OCI-LY7 (cell line): ENCODE measurements around the gene HSPB2. TPM values are rescaled to one million over a fixed set of nuclear protein-coding genes. Genes with fewer than 3 reads are reported as not detected.

ENCODE experiments used
- BruUV-seq: library from RNA; stranded (reverse); fragments of 400-500 nt; replicated peaks from 2 replicates; lab custom pipeline; 2021; lab: Mats Ljungman, UMichigan
- CTCF ChIA-PET: fragments of 300-600 bp; sonication (Branson Sonifier 250); formaldehyde crosslinking; loops from one replicate; lab custom pipeline; 2022; ENCODE audit warnings: antibody characterized with exemption; ENCODE audit not compliant: unreplicated experiment; lab: Charles Lee
- POLR2A ChIA-PET: fragments of 300-600 bp; sonication (Branson Sonifier 250); formaldehyde crosslinking; loops from one replicate; lab custom pipeline; 2022; ENCODE audit warnings: antibody characterized with exemption; lab: Charles Lee
- DNase-seq: peaks from one replicate; pipeline ENCODE4 v3.0.0-alpha.2; 2015; ENCODE audit warnings: low spot score
- H2AFZ ChIP-seq: fragments of 200-600 bp; sonication (generic), shearing (Covaris generic); 2 replicates; pipeline ENCODE4 v1.6.1; 2014; ENCODE audit warnings: mild to moderate bottlenecking, antibody characterized with exemption, low read length, moderate library complexity
- H3K27ac ChIP-seq: fragments of 200-600 bp; sonication (generic); 2 replicates; pipeline ENCODE4 v1.5.1; 2014; ENCODE audit warnings: mixed run types, low read depth, mild to moderate bottlenecking, moderate library complexity, low read length, inconsistent platforms; ENCODE audit not compliant: poor library complexity, severe bottlenecking
- H3K36me3 ChIP-seq: fragments of 200-600 bp; sonication (generic); 2 replicates; pipeline ENCODE4 v1.6.1; 2014; ENCODE audit warnings: mild to moderate bottlenecking, antibody characterized with exemption, low read length, moderate library complexity, mixed read lengths; ENCODE audit not compliant: insufficient read depth
- H3K4me1 ChIP-seq: fragments of 200-600 bp; sonication (generic); 2 replicates; pipeline ENCODE4 v1.5.1; 2014; ENCODE audit warnings: mild to moderate bottlenecking, low read length; ENCODE audit not compliant: insufficient read depth, poor library complexity, severe bottlenecking
- H3K4me2 ChIP-seq: fragments of 200-600 bp; sonication (generic); 2 replicates; pipeline ENCODE4 v1.6.1; 2014; ENCODE audit warnings: mild to moderate bottlenecking, low read length
- H3K4me3 ChIP-seq: fragments of 200-600 bp; sonication (generic); 2 replicates; pipeline ENCODE4 v1.5.1; 2014; ENCODE audit warnings: mild to moderate bottlenecking, low read depth, low read length; ENCODE audit not compliant: poor library complexity, severe bottlenecking
- H3K79me2 ChIP-seq: fragments of 200-600 bp; sonication (generic); 2 replicates; pipeline ENCODE4 v1.6.1; 2016; ENCODE audit warnings: low read depth, mild to moderate bottlenecking, low read length, moderate library complexity, mixed read lengths; ENCODE audit not compliant: insufficient read depth
- H3K9me2 ChIP-seq: fragments of 200-600 bp; sonication (generic); 2 replicates; pipeline ENCODE4 v1.6.1; 2016; ENCODE audit warnings: mild to moderate bottlenecking, low read length, mixed read lengths; ENCODE audit not compliant: insufficient read depth
- H3K9me3 ChIP-seq: fragments of 200-600 bp; sonication (generic); 2 replicates; pipeline ENCODE4 v1.6.1; 2014; ENCODE audit warnings: mild to moderate bottlenecking, mixed run types, low read length, mixed read lengths
- H4K20me1 ChIP-seq: fragments of 200-600 bp; sonication (generic); 2 replicates; pipeline ENCODE4 v1.6.1; 2014; ENCODE audit warnings: mild to moderate bottlenecking, antibody characterized with exemption, low read length, moderate library complexity, mixed read lengths; ENCODE audit not compliant: insufficient read depth
- EZH2phosphoT487 ChIP-seq: fragments of 200-600 bp; sonication (generic); IDR thresholded peaks from 2 replicates; pipeline ENCODE4 v1.6.1; 2018; ENCODE audit warnings: low read depth, borderline replicate concordance, mild to moderate bottlenecking, mixed run types, antibody characterized with exemption, low read length, moderate library complexity, mixed read lengths
- intact Hi-C: fragments of 100-400 bp; cut with micrococcal nuclease; formaldehyde crosslinking; loops from one replicate; pipeline ENCODE4 v1.10.0; 2022; ENCODE audit not compliant: unreplicated experiment
- total RNA-seq, 2 experiments: library from RNA; depleted of rRNA in 1 of 2; stranded (reverse); fragments of >200 nt in 1 of 2; shearing (Covaris generic) in 1 of 2; gene quantifications; 2 replicates each; pipeline ENCODE4 v1.2.3, GENCODE V29; 2014 to 2022
- TF ChIP-seq, protein P1 (sequence below): fragments of 200-600 bp; sonication (generic); conservative IDR thresholded peaks from 2 replicates; pipeline ENCODE4 v1.5.1; 2014; ENCODE audit warnings: mild to moderate bottlenecking, antibody characterized with exemption, low read length, moderate library complexity, mixed read lengths

Gene HSPB2
- total RNA-seq, 2 experiments from 2014 or later = not detected

GRCh38 chr11:111941963-111942362 lies 29.4 kb downstream of the HSPB2 start:
- H3K27ac ChIP-seq = no peak overlapping the region
- no peaks in the 10 kb centered on the region for H3K36me3 ChIP-seq
- no peaks in the 10 kb centered on the region for H3K79me2 ChIP-seq
- H3K4me1 ChIP-seq = peaks cover 27% of the 10 kb centered on the region
- POLR2A ChIA-PET = interaction anchor here (1.0 to 2.5 kb wide), 2 partner anchors 15 to 70 kb away, joined by 4 to 6 read pairs; no protein-coding TSS in a partner anchor
- no peaks in the 10 kb centered on the region for H3K9me2 ChIP-seq
- H3K4me3 ChIP-seq = no peak overlapping the region
- CTCF ChIA-PET = interaction anchor here (0.7 kb wide), 1 partner anchor 19 kb away, joined by 3 read pairs; no protein-coding TSS in a partner anchor
- H3K9me3 ChIP-seq = no peaks in the 10 kb centered on the region
- TF ChIP-seq, protein P1, sequence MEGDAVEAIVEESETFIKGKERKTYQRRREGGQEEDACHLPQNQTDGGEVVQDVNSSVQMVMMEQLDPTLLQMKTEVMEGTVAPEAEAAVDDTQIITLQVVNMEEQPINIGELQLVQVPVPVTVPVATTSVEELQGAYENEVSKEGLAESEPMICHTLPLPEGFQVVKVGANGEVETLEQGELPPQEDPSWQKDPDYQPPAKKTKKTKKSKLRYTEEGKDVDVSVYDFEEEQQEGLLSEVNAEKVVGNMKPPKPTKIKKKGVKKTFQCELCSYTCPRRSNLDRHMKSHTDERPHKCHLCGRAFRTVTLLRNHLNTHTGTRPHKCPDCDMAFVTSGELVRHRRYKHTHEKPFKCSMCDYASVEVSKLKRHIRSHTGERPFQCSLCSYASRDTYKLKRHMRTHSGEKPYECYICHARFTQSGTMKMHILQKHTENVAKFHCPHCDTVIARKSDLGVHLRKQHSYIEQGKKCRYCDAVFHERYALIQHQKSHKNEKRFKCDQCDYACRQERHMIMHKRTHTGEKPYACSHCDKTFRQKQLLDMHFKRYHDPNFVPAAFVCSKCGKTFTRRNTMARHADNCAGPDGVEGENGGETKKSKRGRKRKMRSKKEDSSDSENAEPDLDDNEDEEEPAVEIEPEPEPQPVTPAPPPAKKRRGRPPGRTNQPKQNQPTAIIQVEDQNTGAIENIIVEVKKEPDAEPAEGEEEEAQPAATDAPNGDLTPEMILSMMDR = no peak
- no peak for TF ChIP-seq EZH2phosphoT487
- no peak for DNase-seq
- BruUV-seq = no TSS peak
- no peak overlapping the region for H2AFZ ChIP-seq
- H3K4me2 ChIP-seq = no peak overlapping the region
- intact Hi-C loops = no loop called here
- H4K20me1 ChIP-seq = no peaks in the 10 kb centered on the region

GRCh38 chr11:111942829-111943228 lies 30.3 kb downstream of the HSPB2 start:
- ChIA-PET CTCF (interaction anchor here (1.3 kb wide), 1 partner anchor 17 kb away, joined by 4 read pairs; no protein-coding TSS in a partner anchor), POLR2A (interaction anchor here (0.7 to 2.5 kb wide), 4 partner anchors 16 to 286 kb away, joined by 3 to 6 read pairs (median 5); no protein-coding TSS in a partner anchor)
- Histone ChIP-seq H2AFZ (no peak overlapping the region), H3K36me3 (no peaks in the 10 kb centered on the region), H4K20me1 (no peaks in the 10 kb centered on the region), H3K27ac (no peak overlapping the region), H3K9me3 (no peaks in the 10 kb centered on the region), H3K4me3 (no peak overlapping the region), H3K4me1 (peaks cover 28% of the 10 kb centered on the region), H3K4me2 (no peak overlapping the region), H3K9me2 (no peaks in the 10 kb centered on the region), H3K79me2 (no peaks in the 10 kb centered on the region)
- DNase-seq = no peak
- intact Hi-C loops = no loop called here
- no TSS peak for BruUV-seq
- TF ChIP-seq, protein P1 = no peak
- TF ChIP-seq EZH2phosphoT487 = no peak

- Histone ChIP-seq H4K20me1 (no peaks in the 10 kb centered on the region), H3K9me3 (no peaks in the 10 kb centered on the region), H2AFZ (no peak overlapping the region), H3K9me2 (no peaks in the 10 kb centered on the region), H3K27ac (no peak overlapping the region), H3K4me1 (peaks cover 15% of the 10 kb centered on the region), H3K4me3 (no peak overlapping the region), H3K4me2 (no peak overlapping the region), H3K36me3 (no peaks in the 10 kb centered on the region), H3K79me2 (no peaks in the 10 kb centered on the region)
- ChIA-PET POLR2A (interaction anchor here (0.6 to 2.5 kb wide), 2 partner anchors 9 to 94 kb away, joined by 3 to 10 read pairs; no protein-coding TSS in a partner anchor), CTCF (interaction anchor here (0.9 to 1.3 kb wide), 2 partner anchors 14 to 18 kb away, joined by 4 read pairs; no protein-coding TSS in a partner anchor)
- no TSS peak for BruUV-seq
- intact Hi-C loops = no loop called here
- TF ChIP-seq, protein P1 = no peak
- TF ChIP-seq EZH2phosphoT487 = no peak
- no peak for DNase-seq
Measured at GRCh38 chr11:111944139-111944538, 31.6 kb downstream of the HSPB2 start.
